Smooth muscle cell (in vitro differentiated cells): ENCODE measurements around the gene C16orf74. TPM values are rescaled to one million over a fixed set of nuclear protein-coding genes. Genes with fewer than 3 reads are reported as not detected.
A peak's percentile ranks its signal among the peaks of the same experiment; 100 is the strongest.

ENCODE experiments used
- DNase-seq: peaks from one replicate; lab custom pipeline; 2025; ENCODE audit not compliant: unreplicated experiment; lab: John Stamatoyannopoulos, UW
- H2AFZ ChIP-seq: fragments of 200-600 bp; sonication (generic); 2 replicates; pipeline ENCODE4 v1.6.0; 2016; ENCODE audit warnings: antibody characterized with exemption, low read depth, mild to moderate bottlenecking
- H3F3A ChIP-seq: fragments of 200-600 bp; sonication (generic); 2 replicates; pipeline ENCODE4 v1.6.0; 2017; ENCODE audit warnings: antibody characterized with exemption, low read depth
- H3K27ac ChIP-seq: fragments of 200-600 bp; sonication (generic); 2 replicates; pipeline ENCODE4 v1.5.1; 2016; ENCODE audit warnings: low read depth, mild to moderate bottlenecking
- H3K27me3 ChIP-seq: fragments of 200-600 bp; sonication (generic); 2 replicates; pipeline ENCODE4 v1.6.1; 2016; ENCODE audit warnings: low read depth, mild to moderate bottlenecking
- H3K36me3 ChIP-seq: fragments of 200-600 bp; sonication (generic); 2 replicates; pipeline ENCODE4 v1.5.1; 2016; ENCODE audit warnings: low read depth
- H3K4me1 ChIP-seq: fragments of 200-600 bp; sonication (generic); 2 replicates; pipeline ENCODE4 v1.5.1; 2016; ENCODE audit warnings: low read depth
- H3K4me2 ChIP-seq: fragments of 200-600 bp; sonication (generic); 2 replicates; pipeline ENCODE4 v1.6.0; 2016; ENCODE audit warnings: mild to moderate bottlenecking
- H3K4me3 ChIP-seq: fragments of 200-600 bp; sonication (generic); 2 replicates; pipeline ENCODE4 v1.5.1; 2016; ENCODE audit warnings: mild to moderate bottlenecking
- H3K79me2 ChIP-seq: fragments of 200-600 bp; sonication (generic); 2 replicates; pipeline ENCODE4 v1.6.0; 2016; ENCODE audit warnings: low read depth, mild to moderate bottlenecking
- H3K9ac ChIP-seq: fragments of 200-600 bp; sonication (generic); 2 replicates; pipeline ENCODE4 v1.6.0; 2016; ENCODE audit warnings: low read depth
- H3K9me3 ChIP-seq: fragments of 200-600 bp; sonication (generic); replicated peaks from 2 replicates; pipeline ENCODE4 v1.5.1; 2016; ENCODE audit warnings: low read depth
- H4K20me1 ChIP-seq: fragments of 200-600 bp; sonication (generic); 2 replicates; pipeline ENCODE4 v1.6.0; 2016; ENCODE audit warnings: low read depth
- CTCF ChIP-seq: fragments of 200-600 bp; sonication (generic); IDR thresholded peaks from 2 replicates; pipeline ENCODE4 v1.5.1; 2017; ENCODE audit warnings: borderline replicate concordance, mild to moderate bottlenecking, antibody characterized with exemption; ENCODE audit not compliant: insufficient read depth, poor library complexity, severe bottlenecking
- WGBS: methylation state at CpG from one replicate; pipeline ENCODE4 v1.1.7; 2016; ENCODE audit warnings: low lambda C conversion rate; 5-methylcytosine and 5-hydroxymethylcytosine counted together
- polyA plus RNA-seq: library from polyadenylated mRNA; unstranded; fragments of >200 nt; fragmentation: Nextera tagmentation; extraction: Ambion mirVana; gene quantifications from 2 replicates; pipeline ENCODE4 v1.2.1, GENCODE V29; 2016
- total RNA-seq: library from RNA; depleted of rRNA; stranded (reverse); fragments of >200 nt; gene quantifications from 2 replicates; pipeline ENCODE4 v1.2.3, GENCODE V29; 2014

The C16orf74 gene
- total and polyA plus RNA-seq, 2 experiments from 2014 or later: 0.31 to 1.7 TPM

DNA sequence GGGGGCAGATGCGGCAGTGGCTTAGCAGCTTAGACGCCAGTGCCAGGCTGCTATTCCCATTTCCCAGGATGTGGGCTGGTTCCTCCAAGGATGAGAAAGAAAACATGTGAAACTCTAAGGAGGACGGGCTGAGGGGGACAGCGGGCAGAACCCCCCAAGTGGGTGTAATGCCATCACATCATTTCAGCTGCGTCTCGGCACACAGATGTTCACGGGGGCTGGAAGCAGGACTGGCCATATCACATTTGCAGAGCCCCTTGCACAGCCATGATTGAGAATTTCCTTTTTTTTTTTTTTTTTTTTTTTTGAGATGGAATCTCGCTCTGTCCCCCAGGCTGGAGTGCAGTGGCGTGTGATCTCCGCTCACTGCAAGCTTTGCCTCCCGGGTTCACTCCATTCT lies 46.9 kb downstream of the C16orf74 start:
- no peaks in the 10 kb centered on the region for H4K20me1 ChIP-seq
- no peaks in the 10 kb centered on the region for H3K36me3 ChIP-seq
- H3K79me2 ChIP-seq: no peaks in the 10 kb centered on the region
- no peak for TF ChIP-seq CTCF
- H3K9me3 ChIP-seq: no peaks in the 10 kb centered on the region
- H3K4me2 ChIP-seq: no peak overlapping the region
- no peak for DNase-seq
- no peaks in the 10 kb centered on the region for H3F3A ChIP-seq
- no peak overlapping the region for H3K27ac ChIP-seq
- 92% methylated on average over 11 of the region's 11 CpGs for WGBS
- no peaks in the 10 kb centered on the region for H3K27me3 ChIP-seq
- no peak overlapping the region for H3K4me3 ChIP-seq
- no peak overlapping the region for H3K9ac ChIP-seq
- no peak overlapping the region for H2AFZ ChIP-seq
- H3K4me1 ChIP-seq: no peaks in the 10 kb centered on the region

GRCh38 chr16:85699628-85700027 lies 51.3 kb downstream of the C16orf74 start:
- no peak for TF ChIP-seq CTCF
- DNase-seq: peak; percentile 20
- no peak overlapping the region for H3K9ac ChIP-seq
- H3K4me3 ChIP-seq: no peak overlapping the region
- H4K20me1 ChIP-seq: no peaks in the 10 kb centered on the region
- H3K27me3 ChIP-seq: peaks cover 7% of the 10 kb centered on the region
- H3K9me3 ChIP-seq: no peaks in the 10 kb centered on the region
- 44% methylated on average over 7 of the region's 7 CpGs for WGBS
- no peak overlapping the region for H3K27ac ChIP-seq
- H3K4me1 ChIP-seq: no peaks in the 10 kb centered on the region
- no peaks in the 10 kb centered on the region for H3F3A ChIP-seq
- H3K4me2 ChIP-seq: peak overlapping the region; percentile 20
- H2AFZ ChIP-seq: no peak overlapping the region
- H3K79me2 ChIP-seq: no peaks in the 10 kb centered on the region
- H3K36me3 ChIP-seq: no peaks in the 10 kb centered on the region

GRCh38 chr16:85698935-85699558 lies 51.8 kb downstream of the C16orf74 start:
- H2AFZ ChIP-seq: no peak overlapping the region
- TF ChIP-seq CTCF: no peak
- H3K27me3 ChIP-seq: peaks cover 7% of the 10 kb centered on the region
- no peaks in the 10 kb centered on the region for H3K4me1 ChIP-seq
- H3K4me3 ChIP-seq: no peak overlapping the region
- no peaks in the 10 kb centered on the region for H3K9me3 ChIP-seq
- no peaks in the 10 kb centered on the region for H4K20me1 ChIP-seq
- no peak for DNase-seq
- H3K27ac ChIP-seq: no peak overlapping the region
- no peaks in the 10 kb centered on the region for H3K36me3 ChIP-seq
- no peak overlapping the region for H3K9ac ChIP-seq
- H3K79me2 ChIP-seq: no peaks in the 10 kb centered on the region
- no peak overlapping the region for H3K4me2 ChIP-seq
- 69% methylated on average over 11 of the region's 12 CpGs for WGBS
- no peaks in the 10 kb centered on the region for H3F3A ChIP-seq

DNA sequence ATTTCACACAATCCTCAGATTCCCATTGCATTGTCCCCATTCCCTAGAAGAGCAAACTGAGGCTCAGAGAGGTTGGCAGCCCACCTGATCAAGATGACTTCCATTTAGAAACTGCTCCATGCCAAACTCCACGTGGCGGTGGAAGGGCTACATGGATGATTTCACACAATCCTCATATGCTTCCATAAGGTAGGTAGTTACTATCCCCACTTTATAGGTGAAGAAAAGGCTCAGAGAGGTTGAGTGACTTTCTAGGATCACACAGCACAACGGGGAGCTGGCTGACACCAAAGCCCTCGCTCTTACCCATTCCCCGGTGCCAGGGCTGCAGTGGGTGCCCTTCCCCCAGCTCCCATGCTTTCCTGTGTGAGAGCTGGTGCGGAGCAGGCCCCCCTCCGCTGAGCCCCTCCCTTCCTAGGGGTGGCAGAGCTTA lies 52.4 kb downstream of the C16orf74 start:
- Histone ChIP-seq H4K20me1 (no peaks in the 10 kb centered on the region), H3K4me2 (no peak overlapping the region), H3K9me3 (no peaks in the 10 kb centered on the region), H3K27ac (no peak overlapping the region), H3K79me2 (no peaks in the 10 kb centered on the region), H3K27me3 (peaks cover 7% of the 10 kb centered on the region), H3K4me1 (no peaks in the 10 kb centered on the region), H3K36me3 (no peaks in the 10 kb centered on the region), H3F3A (no peaks in the 10 kb centered on the region), H3K4me3 (no peak overlapping the region), H3K9ac (no peak overlapping the region), H2AFZ (no peak overlapping the region)
- DNase-seq: no peak
- 95% methylated on average over 7 of the region's 7 CpGs for WGBS
- TF ChIP-seq CTCF: no peak
